GM18507 (cell line): ENCODE results near the gene DLGAP3.

ENCODE experiments used
- DNase-seq: peaks from one replicate; pipeline ENCODE4 v3.0.0; 2011; ENCODE audit warnings: low read depth; ENCODE audit not compliant: insufficient read length; ENCODE audit errors: extremely low spot score
- FAIRE-seq: peaks from 2 replicates; lab custom pipeline; 2011; peaks lifted over from hg19 to GRCh38; lab: Jason Lieb, UNC

Gene DLGAP3

DNA sequence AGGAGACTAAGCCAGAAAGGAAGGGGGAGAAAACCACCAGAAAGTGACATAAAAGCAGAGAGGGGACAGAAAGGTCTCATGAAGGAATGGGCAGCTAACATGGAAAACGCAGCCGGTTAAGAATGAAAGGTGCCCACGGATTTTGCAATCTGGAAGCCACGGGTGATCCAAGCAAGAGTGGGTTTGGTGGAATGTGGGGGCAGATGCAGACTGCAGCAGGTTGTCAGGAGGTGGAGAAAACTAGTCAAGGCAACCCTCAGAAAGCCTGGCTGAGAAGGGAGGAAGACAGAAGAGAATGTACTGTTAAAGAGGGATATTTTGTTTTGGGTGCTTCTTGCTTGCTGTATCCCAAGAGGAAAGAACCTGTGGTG lies 57.3 kb downstream of the DLGAP3 start:
- no peak for FAIRE-seq
- DNase-seq = no peak

DNA sequence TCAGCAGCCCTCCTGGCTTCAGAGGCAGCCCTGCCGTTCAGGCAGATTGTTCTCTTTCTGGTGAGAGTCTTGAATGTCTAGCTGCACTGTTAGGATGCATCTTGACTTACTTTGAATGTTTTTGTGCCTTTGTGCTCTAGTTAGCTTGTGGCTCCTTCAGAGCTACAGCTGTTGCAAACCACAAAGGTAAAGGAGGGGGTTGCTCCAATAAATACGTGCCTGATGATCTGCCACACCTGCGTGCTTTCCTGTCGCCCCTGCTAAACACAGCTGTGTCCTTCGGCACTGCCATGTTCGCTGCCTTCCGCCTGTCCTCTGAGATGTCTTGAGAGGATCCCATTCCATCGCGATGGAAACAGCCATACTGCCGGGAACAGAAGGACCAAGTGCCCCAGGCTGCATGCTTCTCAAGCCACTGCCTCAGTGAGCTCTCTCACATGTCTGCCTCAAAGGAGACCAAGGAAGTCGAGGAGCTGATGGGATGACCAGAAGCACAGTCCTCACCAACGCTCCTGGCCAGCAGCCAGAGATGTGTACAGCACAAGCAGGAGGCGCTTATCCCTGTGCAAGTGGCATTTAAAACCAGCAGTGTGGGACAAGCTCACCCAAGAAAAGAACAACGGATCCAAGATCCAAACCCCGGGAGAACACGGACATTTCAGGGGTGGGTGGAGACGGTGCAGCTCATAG lies 57.9 kb downstream of the DLGAP3 start:
- DNase-seq = no peak
- no peak for FAIRE-seq

DNA sequence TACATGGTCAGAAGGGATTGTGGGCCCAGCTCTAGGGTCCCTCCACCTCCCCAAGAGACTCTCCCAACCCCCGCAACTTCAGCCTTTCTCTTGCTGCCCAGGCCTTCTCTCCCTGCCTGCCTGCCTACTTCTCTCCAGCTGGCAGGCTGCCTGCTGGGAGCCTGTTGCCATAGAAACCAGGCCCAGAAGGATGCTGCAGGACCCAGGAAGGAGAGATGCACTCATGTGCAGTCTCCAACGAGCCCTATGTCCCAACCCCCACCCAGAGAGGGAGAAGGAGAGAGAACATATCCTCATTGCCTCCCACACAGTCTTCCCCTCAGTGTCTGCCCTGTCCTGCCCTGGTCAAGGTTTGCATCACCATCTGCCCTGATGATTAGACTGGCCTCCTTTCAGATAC lies 59.1 kb downstream of the DLGAP3 start:
- DNase-seq (no peak), FAIRE-seq (no peak)

DNA sequence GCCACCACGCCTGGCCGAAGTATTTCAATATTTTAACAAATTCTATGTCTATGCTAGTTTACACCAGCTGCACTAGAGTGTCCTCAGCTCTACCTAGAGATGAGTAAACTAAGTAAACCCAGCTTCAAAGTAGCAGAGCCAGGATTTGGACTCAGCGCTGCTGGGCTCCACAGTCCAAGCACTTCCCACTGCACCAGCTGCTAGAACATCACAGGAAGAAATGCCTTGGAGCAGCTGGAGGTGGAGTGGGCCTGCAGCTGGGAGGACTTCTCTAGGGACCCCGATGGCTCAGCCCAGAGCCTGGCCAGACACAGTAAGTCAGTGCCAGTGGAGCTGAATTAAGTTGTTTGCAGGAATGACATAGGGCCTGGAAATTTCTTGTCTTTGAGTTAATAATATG lies 59.7 kb downstream of the DLGAP3 start:
- DNase-seq = no peak
- no peak for FAIRE-seq

DNA sequence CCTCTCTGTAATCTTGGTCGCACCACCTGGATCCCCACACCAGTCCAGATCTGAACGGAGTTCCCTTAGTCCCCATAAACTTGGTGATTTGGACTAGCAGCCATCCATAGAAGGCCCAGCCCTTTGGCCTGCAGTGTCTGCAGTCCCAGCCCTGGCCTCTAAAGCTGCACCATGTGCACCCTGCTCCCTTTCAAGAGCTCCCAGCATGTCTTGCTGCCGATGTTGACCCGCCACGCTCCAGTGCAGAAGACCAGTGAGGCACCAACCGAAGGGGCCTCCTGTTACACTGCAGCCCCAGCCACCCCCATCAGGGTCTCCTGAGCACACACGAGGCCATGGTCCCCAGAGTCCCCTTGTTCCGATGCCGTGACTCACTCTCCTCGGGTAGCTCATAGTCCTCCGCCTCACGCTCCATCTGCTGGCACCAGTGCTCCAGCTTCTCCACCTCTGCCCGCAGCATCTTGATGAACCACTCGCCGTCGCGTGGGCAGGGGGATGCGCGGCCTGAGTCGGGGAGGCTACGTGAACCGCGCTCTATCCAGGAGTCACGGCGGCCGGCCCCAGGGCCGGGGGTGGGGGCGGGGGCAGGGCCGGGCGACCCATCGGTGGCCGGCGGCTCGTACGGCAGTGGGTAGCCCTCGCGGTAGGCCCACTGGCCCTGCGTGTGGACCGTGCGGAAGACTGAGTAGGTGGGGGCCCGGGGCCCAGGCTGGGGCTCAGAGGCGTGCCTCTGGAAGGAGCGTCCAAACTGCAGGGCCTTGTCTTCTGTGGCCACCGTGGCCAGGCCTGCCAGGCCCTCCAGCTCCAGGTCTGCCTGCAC lies 61.0 kb downstream of the DLGAP3 start:
- no peak for FAIRE-seq
- DNase-seq = no peak

DNA sequence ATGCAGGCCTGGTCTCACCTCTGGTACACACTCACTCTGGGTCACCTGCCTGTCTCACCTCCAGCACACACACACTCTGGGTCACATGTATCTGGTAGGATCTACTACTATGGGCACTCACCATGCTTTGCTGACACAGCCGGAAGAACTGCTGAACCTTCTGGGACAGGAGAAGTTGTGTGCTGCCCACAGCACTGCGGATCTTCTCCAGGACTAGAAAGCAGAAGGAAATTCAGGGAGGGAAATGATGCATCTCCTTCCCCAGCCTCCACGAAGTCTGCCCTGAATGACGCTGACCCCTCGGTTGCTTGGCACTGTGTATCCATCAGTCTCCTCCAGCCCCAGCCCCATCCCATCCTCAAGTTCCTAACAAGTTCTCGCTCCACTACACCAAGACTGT lies 62.0 kb downstream of the DLGAP3 start:
- DNase-seq = no peak

DNA sequence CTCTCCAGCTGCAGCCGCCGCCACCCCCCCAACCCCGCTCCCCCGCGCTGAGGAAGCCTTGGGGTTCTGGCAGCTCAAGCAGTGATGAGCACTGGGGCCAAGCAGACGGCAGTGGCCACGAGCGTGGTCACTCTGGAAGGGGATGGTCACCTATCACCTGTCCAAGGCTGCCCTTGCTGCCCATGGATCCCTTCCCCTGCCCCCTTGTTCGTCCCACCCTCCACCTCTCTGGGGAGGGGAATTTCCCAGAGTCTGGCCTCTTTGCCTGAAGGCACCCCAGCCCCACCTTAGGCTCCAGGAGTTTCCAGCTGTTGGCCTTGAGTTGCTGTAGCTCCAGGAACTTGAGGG lies 62.7 kb downstream of the DLGAP3 start:
- no peak for DNase-seq
- FAIRE-seq = no peak

More for the DNA sequence above, 62.0 kb downstream of the DLGAP3 start:
- no peak for FAIRE-seq

DNA sequence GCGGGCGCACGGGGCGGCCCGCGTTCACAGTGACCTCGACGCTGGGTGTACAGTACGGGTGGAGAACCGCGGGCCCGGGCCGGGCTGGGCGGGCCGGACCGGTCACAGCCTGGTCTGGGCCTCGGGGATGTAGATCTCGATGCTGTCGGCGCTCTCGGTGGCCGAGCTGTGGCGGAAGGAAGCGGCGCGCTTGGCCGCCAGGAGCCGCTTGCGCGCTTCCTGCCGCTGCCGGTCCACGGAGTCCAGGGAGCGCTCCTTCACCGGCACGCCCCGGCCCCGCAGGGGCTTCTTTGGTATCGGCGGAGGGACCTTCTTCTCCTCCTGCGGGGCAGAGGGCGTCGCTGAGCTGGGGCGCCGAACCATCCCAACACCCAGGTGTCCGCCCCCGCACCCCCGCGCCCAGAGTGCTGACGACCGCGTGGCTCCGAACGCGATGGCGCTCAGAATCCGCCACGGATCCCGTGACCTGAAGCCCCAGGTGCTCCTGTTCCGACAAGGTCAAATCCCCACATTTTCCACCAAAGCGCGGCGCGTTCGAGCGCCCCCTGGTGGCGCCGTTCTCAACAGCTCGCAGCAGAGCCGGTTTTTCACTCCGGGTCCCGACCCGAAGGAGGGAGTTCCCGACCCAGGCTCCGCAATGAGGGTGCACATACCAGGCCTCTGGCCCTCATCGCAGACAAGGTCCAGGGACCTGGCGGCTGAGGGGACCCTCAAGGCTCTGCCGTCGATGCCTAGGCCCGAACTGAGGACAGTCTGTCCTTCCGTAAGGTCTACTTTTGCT lies 63.3 kb downstream of the DLGAP3 start:
- DNase-seq = peak; percentile 73
- FAIRE-seq = peak; percentile 85

DNA sequence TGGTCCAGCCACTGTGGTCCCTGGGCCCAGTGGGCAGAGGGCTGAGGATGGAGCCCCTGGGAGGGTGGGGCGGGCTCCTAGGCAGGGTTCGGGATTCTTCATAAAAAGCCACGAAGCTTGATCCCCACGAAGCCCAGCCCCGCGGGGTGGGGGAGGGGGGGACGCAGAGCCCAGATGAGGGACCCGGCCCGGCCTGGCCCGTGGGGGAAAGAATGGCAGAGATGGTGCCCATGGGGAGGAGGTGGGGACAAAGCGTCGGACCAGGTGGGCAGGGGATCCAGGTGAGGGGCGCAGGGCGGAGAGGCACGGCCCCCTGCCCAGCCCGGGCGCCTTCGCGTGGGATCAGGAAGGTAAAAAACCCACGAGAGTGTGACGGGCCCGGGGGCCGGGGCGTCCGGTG lies 63.9 kb downstream of the DLGAP3 start:
- no peak for FAIRE-seq
- DNase-seq = no peak

DNA sequence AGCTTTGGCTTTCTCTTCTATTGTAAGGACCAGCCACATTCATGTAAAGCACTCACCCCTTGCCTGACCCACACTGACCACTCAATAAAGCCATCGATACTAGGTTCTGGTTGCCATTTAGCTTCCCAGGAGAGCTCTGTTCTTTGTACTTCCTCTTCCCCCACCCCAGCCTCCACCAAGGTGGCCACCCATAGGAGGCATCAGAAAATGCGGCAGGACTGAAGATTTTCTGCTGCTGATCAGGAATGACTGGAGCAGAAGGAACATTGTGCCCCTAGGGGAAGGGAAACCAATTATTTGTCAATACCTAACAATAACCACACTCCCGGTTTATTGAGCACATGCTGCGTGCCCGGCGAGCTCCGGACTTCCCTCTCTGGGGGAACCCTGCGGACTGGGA lies 64.7 kb downstream of the DLGAP3 start:
- no peak for FAIRE-seq
- no peak for DNase-seq

DNA sequence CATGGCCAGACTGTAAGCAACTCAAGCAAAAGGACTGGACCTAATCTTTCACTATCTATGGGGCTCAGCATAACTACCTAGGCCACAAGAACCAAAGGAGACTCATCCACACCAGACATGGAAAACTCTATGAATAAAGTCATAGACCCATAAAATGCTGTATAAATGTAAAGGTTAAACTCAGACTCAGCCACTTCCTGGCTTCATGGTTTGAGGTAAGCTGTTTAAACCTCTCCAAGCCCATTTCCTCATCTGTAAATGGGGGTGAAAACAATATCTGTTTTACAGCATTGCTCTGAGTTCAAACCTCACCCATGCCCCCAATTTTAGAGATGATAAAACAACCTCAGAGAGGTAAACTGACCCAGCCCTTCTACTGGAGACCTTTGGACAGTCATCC lies 65.9 kb downstream of the DLGAP3 start:
- DNase-seq (no peak), FAIRE-seq (no peak)

DNA sequence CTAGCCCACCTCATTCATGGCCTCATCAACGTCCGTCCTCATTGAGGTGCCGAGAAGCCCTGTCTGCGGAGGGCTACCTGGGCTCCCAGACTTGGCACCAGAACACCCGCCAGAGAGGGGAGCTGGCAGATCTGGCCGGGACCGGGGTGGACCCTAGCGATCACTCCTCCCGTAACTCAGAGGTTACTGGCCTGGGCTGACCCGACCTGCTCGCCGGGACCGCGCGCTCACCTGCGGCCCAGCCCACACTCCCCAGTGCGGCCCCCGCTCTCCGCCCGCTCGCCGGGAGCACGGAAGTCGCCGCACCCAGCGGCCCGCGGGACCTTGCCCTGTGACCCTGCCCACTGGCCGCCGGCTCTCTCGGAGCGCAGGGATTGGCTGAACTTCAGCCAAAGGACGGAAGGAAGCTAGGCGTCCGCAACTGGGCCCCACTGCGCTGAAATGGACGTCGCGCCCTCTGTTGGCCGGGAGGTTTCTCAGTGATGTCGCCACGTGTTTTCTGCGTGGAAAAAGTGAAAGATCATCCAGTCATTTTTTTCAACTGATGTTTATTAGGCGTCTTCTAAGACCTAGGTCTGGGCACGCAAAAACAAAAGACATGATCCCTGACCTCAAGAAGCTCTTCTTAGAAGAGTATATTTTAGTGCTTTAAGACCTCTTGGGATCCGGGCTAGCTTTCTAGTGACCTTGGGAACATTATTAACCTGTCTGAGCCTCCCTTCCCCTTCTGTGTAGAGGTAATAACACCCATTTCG lies 69.8 kb downstream of the DLGAP3 start, which contains the start of gene SMIM12:
TSS of gene SMIM12 (minus strand) at position 304 of the 755 bp plus-strand sequence. CDS start 3,772 bp downstream, outside the sequence.
- DNase-seq (peak; percentile 96), FAIRE-seq (peak; percentile 98)

DNA sequence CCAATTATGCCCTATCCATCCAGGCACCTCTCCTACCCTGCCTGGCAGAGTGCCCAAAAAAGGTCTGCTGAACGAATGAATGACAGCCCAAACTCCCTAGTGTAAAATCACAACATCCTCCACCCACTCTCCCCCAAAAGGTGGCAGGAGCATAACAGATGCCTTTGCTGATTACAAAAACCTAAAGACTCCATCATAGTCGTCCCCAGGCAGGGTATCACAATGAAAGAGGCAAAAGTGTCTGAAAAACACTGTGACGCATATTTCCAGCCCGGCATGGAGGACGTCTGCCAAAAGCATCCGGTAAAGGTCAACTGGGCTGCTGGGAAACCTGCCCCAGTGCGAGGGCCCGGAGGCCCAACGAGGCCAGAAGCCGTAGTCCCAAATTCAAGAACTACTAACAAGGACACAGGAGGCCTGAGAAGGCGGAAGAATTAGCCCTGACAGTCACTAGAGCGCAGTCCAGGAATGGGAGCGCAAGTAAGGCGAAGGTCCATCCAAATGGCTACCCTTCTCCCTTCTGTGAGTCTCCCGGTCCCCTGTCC lies 70.5 kb downstream of the DLGAP3 start:
- FAIRE-seq (peak; percentile 15), DNase-seq (no peak)

DNA sequence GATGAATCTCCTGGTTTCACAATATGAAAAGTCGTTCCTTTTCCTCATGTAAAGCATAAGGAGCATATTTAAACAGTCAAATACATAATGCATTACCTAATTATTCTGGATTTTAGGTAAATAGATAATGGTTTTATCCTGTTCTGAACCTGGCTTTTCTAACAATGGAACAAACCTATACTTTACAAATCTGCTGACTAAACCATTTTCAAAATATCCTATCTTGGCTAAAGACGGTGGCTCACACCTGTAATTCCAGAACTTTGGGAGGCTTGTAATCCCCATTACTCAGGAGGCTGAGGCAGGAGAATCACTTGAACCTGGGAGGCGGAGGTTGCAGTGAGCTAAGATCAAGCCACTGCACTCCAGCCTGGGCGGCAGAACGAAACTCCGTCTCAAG lies 72.8 kb downstream of the DLGAP3 start:
- FAIRE-seq (no peak), DNase-seq (no peak)

DNA sequence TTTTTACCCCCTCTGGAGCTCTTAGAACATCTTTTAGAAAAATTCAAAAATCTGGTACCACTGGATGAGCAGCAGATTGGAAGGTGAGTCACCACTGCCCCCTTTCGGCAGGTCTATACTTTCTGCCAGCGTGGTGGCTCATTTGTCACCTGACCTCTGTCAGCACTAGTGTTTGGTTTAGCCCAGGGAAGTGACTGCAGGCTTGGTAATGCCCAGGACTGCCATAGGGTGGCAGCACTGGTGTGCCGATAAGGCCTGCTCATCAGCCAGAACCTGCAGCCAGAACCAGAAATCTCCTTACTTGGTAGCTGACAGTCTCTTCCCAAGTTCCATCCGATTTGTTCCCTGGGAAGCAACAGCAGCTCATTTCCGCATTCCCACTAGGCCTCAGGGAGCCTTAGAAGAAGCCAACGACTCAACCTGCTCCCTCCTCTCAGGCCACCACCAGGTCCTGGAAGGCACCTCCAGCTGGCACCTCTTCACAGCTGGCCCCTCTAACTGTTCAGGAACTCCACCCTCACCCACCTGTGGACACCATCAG lies 76.7 kb downstream of the DLGAP3 start:
- FAIRE-seq = peak; percentile 97
- peak; percentile 75 for DNase-seq

DNA sequence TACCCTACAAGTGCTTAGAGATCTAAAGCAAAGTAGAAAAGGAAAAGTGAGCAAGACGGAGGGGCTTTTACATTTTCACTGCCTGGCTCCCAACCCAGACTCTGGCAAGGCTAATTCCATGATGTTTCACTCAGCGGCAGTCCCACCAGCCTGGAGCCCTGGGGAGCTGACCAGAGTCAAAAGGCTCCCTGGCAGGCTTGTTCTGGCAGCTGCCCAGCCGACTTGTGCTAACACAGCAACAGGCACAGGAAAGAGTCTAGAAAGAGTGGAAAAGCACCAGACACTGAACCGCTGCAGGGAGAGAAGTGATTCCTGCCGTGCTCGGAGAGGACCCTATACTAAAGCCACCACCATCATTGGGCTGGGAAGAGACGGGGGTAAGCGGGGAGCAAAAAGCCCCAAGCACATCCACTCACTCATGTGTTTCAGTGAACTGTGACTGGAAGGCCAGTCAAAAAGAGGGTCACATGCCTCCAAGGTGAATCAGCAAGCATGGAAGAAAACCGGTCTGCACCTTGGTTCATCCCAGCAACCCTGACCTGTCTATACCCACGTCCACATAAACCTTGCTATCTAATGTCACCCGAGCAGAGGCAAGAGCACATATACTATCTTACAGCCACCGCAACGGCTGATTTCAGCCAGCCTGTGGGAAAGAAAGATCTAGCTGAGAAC lies 77.9 kb downstream of the DLGAP3 start:
- no peak for DNase-seq
- no peak for FAIRE-seq

DNA sequence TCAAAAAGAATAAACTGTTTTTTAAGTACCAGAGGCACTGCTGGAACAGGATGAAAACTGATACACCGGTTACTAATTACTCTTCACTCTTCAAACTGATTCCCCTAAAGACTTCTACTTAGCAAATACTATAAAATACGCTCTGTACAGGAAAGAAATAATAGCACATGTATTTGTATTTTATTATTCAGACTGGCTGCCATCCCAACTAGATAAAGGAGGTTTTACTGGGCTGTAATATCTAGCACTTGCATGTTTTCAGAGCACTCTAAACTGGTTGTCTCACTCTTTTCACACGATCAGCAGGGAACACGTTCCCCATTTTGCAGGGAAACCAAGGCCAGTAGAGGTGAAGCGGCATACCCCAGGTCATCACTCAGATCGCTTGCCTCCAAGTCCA lies 79.1 kb downstream of the DLGAP3 start:
- no peak for FAIRE-seq
- no peak for DNase-seq

DNA sequence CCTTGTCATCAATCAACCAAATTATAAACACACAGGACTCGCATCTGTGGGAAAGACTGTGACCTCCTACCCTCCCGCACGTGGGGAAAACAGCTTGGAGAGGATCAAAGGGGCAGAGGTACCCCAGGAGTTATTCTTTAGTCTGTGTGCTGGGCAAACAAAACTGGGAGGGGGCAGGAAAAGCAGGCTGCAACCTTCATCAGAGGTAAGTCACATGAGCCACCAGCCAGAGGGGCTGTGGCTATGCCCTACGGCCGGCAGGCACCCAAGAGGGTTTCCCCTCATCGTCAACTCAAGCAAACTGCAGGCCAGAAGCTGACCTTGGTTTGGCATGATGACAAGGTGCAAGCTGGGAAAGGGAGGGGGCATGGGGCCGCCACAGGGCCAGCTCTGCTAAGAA lies 82.4 kb downstream of the DLGAP3 start:
- FAIRE-seq = no peak

DNA sequence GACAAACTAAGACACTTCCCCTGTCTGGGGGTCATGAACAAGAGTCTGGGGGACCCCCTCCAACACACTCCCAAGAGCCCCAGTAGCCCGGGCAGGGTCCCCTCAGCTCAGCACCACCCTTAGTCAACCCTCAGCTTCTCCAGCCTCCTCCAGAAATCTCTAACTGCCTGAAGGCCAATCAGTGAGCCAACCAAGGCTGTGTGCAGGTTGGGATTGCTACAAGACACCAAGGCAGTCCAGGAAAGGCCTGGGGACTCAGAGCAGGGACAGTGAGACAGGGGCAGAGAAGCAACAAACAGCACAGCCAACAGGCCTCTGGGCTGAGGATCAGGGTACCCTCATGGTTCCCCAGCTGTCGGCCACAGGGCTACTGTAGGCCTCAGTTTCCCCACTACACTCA lies 83.2 kb downstream of the DLGAP3 start:
- DNase-seq = no peak
- no peak for FAIRE-seq

More for the DNA sequence above, 82.4 kb downstream of the DLGAP3 start:
- no peak for DNase-seq
